H1 (cell line): Measurements from ENCODE around the gene MAFG. TPM values are rescaled to one million over a fixed set of nuclear protein-coding genes. Genes with fewer than 3 reads are reported as not detected.

Source experiments
- CTBP2 ChIP-seq: IDR thresholded peaks from 2 replicates; pipeline ENCODE4 v1.7.0; 2011; ENCODE audit warnings: borderline replicate concordance, mild to moderate bottlenecking, moderate library complexity, mixed read lengths, low read length; ENCODE audit not compliant: insufficient read depth, insufficient read length
- RFX5 ChIP-seq: IDR thresholded peaks from 2 replicates; pipeline ENCODE4 v1.6.1; 2011; ENCODE audit warnings: low read depth, low read length, improper control_type of control experiment, borderline replicate concordance
- SAP30 ChIP-seq: fragments of 300-600 bp; sonication (generic); IDR thresholded peaks from 2 replicates; pipeline ENCODE4 v1.7.1; 2012; ENCODE audit warnings: low read length, moderate library complexity, mild to moderate bottlenecking, inconsistent platforms; ENCODE audit not compliant: insufficient read depth, insufficient replicate concordance
- SIN3A ChIP-seq, 2 experiments: IDR thresholded peaks in 1 of 2; conservative IDR thresholded peaks in 1 of 2; 2 replicates each; pipeline ENCODE4 v1.6.1; 2011 to 2012; ENCODE audit warnings: low read length in 2 of 2, improper control_type of control experiment in 1 of 2, low read depth in 1 of 2, mild to moderate bottlenecking in 1 of 2
- SUZ12 ChIP-seq: fragments of 200-600 bp; sonication (generic); IDR thresholded peaks from 2 replicates; pipeline ENCODE4 v1.6.1; 2012; ENCODE audit warnings: mild to moderate bottlenecking, inconsistent platforms, low read length, moderate library complexity, mixed read lengths
- polyA plus RNA-seq, 7 experiments: library from polyadenylated mRNA; depleted of rRNA in 3 of 7; stranded (reverse) in 5 of 7; unstranded in 2 of 7; fragments of >200 nt in 5 of 7; fragments of 200-250 nt in 2 of 7; gene quantifications; 1 replicate in 5 of 7; 2 replicates in 1 of 7; 4 replicates in 1 of 7; pipeline versions ENCODE4 v1.2.1 to v1.2.3, GENCODE V29; 2011 to 2013; ENCODE audit warnings: missing spikeins in 2 of 7, mixed read lengths in 2 of 7
- total RNA-seq: library from RNA; stranded (reverse); fragmentation: NEBNext Ultra II Directional; extraction: Animal tissue kit (Norgen Biotek cat#: 25700); gene quantifications from 2 replicates; pipeline ENCODE4 v1.2.1, GENCODE V29; 2021
- TF ChIP-seq, protein P1 (sequence below): IDR thresholded peaks from 2 replicates; pipeline ENCODE4 v1.6.1; 2012; ENCODE audit warnings: inconsistent platforms

Gene MAFG
- total and polyA plus RNA-seq, 2 of the 8 experiments (the other 6 are each of a cell fraction or from before 2014, with no cell fraction given), result 25.5 to 26.9 TPM

DNA sequence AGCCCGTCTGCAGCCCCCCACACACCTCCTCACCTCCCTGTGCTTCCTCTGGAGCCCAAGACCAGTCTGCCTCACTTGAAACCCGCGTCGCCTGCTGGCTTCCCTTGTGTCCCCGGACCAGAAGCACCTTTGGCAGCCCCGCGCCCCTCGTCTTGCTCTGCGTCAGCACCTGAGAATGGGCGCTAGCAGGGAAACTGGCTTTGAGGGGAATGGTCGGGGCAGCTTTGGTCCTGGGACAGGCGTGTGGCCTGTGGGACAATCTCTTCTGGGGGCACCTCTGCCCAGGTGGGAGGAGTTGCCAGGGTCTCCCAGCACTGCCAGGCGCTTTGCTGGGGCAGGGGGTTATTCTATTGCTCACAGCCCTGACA is 3.6 kb upstream of the MAFG start (continued):
- TF ChIP-seq RFX5 (no peak), SUZ12 (no peak), SAP30 (no peak), CTBP2 (no peak), SIN3A (conservative IDR thresholded peaks at IDR 0.05 in 1 of 2, IDR thresholded peaks at IDR 0.05 in 1 of 2; ENCODE audit: low read depth in 1 of 2, low read length in 2 of 2) (no peak)
- TF ChIP-seq, protein P1, sequence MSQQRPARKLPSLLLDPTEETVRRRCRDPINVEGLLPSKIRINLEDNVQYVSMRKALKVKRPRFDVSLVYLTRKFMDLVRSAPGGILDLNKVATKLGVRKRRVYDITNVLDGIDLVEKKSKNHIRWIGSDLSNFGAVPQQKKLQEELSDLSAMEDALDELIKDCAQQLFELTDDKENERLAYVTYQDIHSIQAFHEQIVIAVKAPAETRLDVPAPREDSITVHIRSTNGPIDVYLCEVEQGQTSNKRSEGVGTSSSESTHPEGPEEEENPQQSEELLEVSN, result no peak
